Measurements from ENCODE around the gene PTPRB.

- TF ChIP-seq EZH2 (IDR thresholded peaks at IDR 0.05; ENCODE audit: low read depth) (no peak), CTCF (conservative IDR thresholded peaks at IDR 0.05) (no peak)
These were observed 102.8 kb downstream of the PTPRB start for GRCh38 chr12:70534466-70534865.

Data from PC-9 (cell line).